ENCODE measurements around the gene ADTRP.

DNA sequence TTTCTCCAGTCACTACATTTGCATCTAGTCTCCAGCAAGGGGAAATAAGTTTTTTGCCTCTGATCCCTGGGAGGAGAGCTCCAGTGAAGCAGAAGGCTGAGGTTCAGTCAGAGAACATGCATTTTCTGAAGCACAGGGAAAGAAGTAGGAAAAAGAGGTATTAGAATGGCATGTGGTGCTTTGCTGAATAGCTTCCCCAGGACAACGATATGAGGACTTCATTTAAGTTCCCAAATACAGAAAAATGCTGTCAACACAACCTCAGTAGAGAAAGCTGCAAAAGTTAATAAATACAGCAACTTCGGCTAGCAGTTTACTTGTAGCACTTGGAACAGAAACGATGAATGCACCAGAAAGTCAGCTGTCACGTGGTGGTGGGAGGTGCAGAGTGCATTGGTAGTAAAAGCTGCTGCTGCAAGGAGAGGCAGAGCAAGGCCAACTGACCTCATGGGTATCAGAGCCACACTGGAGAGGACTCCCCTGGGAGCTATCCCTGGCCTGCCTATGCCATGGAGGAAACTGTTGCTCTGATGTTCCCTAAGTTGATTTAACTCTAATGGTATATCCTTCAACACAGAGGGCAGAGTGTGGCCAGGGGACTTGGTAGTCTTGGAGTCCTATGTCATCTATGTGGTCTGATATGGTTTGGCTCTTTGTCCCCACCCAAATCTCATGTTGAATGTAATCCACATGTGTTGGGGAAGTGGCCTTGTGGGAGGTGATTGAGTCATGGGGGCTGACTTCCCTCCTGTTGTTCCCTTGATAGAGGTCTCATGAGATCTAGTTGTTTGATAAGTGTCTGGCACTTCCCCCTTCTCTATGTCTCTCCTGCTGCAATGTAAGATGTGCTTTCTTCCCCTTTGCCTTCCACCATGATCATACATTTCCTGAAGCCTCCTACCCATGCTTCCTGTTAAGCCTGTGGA, 85.9 kb downstream of the ADTRP start:
- no peak for TF ChIP-seq ZNF274 (IDR thresholded peaks at IDR 0.05; ENCODE audit: low read depth, low read length)
- TF ChIP-seq, protein P1, sequence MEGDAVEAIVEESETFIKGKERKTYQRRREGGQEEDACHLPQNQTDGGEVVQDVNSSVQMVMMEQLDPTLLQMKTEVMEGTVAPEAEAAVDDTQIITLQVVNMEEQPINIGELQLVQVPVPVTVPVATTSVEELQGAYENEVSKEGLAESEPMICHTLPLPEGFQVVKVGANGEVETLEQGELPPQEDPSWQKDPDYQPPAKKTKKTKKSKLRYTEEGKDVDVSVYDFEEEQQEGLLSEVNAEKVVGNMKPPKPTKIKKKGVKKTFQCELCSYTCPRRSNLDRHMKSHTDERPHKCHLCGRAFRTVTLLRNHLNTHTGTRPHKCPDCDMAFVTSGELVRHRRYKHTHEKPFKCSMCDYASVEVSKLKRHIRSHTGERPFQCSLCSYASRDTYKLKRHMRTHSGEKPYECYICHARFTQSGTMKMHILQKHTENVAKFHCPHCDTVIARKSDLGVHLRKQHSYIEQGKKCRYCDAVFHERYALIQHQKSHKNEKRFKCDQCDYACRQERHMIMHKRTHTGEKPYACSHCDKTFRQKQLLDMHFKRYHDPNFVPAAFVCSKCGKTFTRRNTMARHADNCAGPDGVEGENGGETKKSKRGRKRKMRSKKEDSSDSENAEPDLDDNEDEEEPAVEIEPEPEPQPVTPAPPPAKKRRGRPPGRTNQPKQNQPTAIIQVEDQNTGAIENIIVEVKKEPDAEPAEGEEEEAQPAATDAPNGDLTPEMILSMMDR (IDR thresholded peaks at IDR 0.05 in 2 of 3, conservative IDR thresholded peaks at IDR 0.05 in 1 of 3; ENCODE audit: borderline replicate concordance in 1 of 3, insufficient read depth in 1 of 3, low read depth in 2 of 3, low read length in 2 of 3), result no peak

Data from HCT116 (cell line).